Measurements from ENCODE around the gene ASCL3.

DNA sequence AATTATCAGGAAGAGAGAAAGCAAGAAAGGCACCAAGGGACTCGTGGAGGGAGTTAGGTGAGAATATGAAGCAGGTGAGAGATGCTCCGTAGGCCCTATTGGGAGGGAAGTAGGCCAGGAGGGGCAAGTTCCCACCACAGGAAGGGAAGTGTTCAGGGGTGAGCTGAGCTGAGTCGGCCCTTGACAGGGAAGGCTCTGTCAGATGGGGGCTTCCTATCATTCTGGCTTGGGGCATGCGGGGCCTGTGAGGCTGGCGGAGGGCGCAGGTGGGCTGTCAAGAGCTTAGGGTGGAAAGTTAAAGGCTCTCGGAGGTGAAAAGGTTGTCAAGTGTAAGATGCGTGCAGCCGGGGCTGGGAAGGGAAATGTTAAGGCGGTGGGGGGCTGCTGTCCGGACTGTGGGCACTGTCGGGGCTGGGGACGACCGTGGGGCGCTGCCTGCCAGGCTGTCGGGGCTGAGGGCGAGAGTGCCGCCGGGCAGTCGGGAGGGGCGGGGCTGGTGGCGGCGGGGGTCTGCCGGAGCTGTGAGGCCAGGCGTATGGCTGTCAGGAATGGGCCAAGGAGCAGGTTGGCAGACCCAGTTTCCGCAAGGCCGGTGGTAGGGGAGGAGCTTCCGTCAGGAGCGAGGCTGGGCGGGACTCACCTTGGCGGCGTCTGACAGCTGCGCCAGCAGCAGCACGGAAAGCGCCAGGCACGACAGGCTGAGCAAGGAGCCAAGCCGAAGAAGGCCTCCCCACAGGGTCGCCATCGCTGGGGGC lies 20.9 kb upstream of the ASCL3 start:
- TF ChIP-seq, protein P1, sequence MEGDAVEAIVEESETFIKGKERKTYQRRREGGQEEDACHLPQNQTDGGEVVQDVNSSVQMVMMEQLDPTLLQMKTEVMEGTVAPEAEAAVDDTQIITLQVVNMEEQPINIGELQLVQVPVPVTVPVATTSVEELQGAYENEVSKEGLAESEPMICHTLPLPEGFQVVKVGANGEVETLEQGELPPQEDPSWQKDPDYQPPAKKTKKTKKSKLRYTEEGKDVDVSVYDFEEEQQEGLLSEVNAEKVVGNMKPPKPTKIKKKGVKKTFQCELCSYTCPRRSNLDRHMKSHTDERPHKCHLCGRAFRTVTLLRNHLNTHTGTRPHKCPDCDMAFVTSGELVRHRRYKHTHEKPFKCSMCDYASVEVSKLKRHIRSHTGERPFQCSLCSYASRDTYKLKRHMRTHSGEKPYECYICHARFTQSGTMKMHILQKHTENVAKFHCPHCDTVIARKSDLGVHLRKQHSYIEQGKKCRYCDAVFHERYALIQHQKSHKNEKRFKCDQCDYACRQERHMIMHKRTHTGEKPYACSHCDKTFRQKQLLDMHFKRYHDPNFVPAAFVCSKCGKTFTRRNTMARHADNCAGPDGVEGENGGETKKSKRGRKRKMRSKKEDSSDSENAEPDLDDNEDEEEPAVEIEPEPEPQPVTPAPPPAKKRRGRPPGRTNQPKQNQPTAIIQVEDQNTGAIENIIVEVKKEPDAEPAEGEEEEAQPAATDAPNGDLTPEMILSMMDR (IDR thresholded peaks at IDR 0.05; ENCODE audit: low read length): no peak
- no peak for TF ChIP-seq EZH2phosphoT487 (IDR thresholded peaks at IDR 0.05; ENCODE audit: low read length)

Data from MM.1S (cell line).